ENCODE data around the gene GMPPA.

GRCh38 chr2:219509780-219510511 is 11.3 kb downstream of the GMPPA start:
- TF ChIP-seq CTCF (IDR thresholded peaks at IDR 0.05 in 8 of 11, conservative IDR thresholded peaks at IDR 0.05 in 3 of 11) (peak in 9 of 11 experiments; percentile 12 to 76 (median 61)), POLR2A (IDR thresholded peaks at IDR 0.05) (no peak), POLR2AphosphoS5 (IDR thresholded peaks at IDR 0.05) (peak in 2 of 3 donors; percentile 12 to 22)

Measured in spleen (tissue), 7 donors.